ENCODE measurements around the gene PGAP2. TPM values are rescaled to one million over a fixed set of nuclear protein-coding genes. Genes with fewer than 3 reads are reported as not detected.
"Not testable (repeated sequence)": the region's sequence is repeated elsewhere in the genome, so short reads cannot be mapped to it uniquely, and the experiment has no call there.

PGAP2 gene
- polyA plus RNA-seq, 4 donors, result 32.8 to 54.7 (median 41.8) TPM

DNA sequence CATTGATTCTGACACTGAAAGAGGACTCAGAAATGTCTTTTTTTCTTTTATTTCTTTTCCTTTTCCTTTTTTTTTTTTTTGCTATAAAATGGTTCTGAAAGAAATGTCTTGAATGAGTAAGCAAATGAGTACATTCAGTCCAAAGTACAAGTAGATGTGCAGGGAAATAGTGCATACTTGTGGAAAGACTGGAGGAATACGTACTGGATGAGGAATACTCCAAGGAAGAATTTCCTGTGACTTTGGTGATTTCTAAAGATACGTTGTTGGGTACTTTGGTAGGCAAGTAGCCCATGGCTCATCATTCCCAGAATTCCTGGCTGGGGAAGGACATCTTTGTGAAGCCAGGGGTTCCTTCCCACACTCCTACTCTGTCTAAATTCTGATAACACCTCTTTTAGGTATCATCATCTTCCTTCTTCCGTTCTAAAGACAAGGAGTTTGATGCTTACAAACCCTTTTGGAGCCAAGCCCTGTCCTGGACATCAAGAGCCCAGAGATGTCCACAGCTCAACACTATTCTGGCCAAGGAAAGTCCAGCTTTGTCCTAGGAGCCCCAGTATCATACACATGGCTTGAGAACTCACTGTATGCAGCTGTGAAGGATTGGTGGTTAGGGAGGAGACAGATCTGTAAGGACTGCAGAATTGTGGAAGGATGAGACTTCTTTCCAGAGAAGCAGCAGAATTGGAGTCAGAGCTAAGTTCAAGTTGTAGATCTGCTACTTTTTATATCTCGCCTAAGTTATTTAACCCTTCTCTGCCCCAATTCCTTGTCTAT lies 6.2 kb upstream of the PGAP2 start:
- no peak for DNase-seq (ENCODE audit: low read depth in 4 of 4, low spot score in 2 of 4)

DNA sequence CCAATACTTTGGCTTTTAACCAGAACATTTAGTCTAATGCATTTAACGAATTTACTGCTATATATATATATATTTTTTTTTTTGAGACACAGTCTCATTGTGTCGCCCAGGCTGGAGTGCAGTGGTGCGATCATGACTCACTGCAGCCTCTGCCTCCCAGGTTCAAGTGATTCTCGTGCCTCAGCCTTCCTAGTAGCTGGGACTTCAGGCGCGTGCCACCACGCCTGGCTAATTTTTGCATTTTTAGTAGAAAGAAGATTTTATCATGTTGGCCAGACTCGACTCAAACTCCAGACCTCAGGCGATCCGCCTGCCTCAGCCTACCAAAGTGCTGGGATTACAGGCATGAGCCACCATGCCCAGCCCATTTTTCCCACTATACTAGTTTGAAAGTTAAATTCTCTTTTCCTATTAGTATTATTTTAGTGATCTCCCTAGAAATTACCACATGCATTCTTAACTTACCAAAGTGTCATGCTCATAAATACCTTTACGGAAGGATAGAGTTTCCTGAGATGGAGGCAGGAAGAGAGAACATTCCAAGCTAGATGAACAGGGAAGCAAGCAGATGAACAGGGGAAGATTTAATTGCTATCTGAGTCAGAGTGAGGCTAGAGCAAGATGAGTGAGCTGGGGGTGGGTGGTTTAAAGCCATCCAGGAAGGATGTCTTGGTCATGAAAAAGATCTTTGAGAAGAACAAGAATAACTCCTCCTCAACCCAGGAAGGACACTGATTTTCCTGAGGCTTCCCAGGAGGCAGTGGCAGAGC lies 4.4 kb upstream of the PGAP2 start:
- no peak for DNase-seq (ENCODE audit: low read depth in 4 of 4, low spot score in 2 of 4)

DNA sequence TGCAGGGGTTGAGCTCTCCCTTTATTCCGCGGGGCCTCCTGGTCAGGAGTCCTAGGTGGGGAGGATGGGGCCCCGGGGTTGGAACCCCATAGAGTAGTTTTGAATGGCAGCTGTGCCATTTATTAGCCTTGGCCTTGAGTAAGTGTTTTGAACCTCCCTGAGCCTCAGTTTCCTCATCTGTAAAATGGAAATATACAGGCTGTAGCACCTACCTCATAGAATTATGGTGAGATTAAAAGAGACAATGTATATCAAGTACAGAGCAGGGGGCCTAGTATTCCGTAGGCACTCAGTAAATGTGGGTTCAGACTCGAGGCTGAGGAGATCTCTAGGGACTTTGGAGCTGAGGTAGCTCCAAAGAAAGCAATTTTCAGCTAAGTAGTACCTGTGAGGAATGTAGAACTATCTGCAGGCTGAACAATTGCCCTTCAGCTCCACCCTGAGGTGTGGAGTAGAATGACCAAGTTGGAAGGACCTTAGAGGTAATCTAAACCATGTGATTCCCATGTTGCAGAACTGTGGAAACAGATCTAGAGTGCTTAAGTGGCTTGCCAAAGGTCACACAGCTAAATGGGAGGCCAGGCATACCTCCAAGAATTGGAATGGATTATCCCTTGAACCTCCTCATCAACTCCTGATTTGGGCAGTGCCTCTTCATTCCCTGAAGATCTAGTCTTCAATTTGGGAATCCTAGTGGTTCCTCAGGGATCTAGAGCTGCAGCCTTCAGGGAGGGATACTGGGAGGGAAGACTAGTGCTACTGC lies 682 bp downstream of the PGAP2 start:
- peak in 2 of 4 donors; percentile 24 to 39 for DNase-seq (ENCODE audit: low read depth in 4 of 4, low spot score in 2 of 4)

DNA sequence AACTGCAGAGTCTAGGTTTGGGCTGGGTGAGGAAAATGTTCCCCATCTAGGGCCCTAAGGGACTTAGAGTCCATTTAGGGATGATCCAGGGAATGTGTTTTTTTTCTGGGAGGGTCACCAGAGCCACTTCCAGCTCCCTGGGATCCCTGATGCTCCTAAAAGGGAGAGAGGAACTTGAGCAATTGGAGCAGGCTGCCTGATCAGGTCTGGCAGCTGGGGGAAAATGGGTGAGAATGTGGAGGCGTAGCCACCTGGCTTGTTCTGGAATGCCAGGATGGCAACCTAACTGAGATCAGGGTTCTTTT lies 1.2 kb downstream of the PGAP2 start:
- no peak for DNase-seq (ENCODE audit: low read depth in 4 of 4, low spot score in 2 of 4)

DNA sequence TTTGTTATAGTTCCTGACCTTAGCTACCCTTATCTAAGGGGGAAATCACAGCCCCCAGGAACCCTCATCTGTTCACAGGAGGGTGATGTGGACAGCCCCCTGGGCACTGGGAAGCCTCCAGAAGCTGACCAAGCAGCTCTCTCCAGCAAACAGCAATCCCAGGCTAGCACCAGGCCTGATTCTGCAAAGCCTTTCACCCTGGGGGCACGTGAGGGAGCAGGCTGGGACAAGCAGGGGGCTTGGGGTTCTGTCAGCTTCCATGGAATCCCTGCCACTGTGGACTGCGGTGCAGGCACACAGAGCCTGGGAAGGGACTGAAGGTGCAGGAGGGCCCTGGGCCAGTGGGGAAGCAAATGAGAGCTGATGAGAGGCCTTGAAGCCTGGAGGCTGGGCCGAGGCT lies 2.1 kb downstream of the PGAP2 start:
- no peak for DNase-seq (ENCODE audit: low read depth in 4 of 4, low spot score in 2 of 4)

DNA sequence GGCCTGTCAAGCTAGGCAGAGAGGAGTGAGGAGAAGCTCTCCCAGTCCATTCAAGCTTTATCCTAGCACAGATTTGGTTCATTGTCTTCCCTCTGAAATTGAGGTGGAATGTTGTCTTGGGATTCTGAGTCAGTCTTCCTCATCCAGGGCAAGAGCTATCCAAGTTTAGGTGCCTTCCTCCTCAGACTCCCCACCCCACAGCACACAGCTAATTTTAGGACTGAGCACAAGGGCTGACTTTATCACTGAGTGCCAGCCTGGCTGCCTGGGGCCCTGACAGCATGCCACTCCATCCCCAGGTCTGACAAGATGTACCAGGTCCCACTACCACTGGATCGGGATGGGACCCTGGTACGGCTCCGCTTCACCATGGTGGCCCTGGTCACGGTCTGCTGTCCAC lies 2.6 kb downstream of the PGAP2 start:
- no peak for DNase-seq (ENCODE audit: low read depth in 4 of 4, low spot score in 2 of 4)

DNA sequence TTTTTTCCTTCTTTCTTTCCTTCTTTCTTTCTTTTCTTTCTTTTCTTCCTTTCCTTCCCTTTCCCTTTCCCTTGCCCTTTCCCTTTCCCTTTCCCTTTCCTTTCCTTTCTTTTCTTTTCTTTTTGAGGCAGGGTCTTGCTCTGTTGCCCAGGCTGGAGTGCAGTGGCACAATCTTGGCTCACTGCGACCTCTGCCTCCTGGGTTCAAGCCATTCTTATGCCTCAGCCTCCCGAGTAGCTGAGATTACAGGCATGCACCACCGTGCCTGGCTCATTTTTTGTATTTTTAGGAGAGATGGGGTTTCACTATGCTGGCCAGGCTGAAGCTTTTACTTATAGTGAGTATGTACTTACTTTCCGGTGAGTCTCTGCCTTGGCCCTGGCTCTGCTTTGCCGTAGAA lies 6.5 kb downstream of the PGAP2 start:
- not testable (repeated sequence) for DNase-seq (ENCODE audit: low read depth in 4 of 4, low spot score in 2 of 4)

DNA sequence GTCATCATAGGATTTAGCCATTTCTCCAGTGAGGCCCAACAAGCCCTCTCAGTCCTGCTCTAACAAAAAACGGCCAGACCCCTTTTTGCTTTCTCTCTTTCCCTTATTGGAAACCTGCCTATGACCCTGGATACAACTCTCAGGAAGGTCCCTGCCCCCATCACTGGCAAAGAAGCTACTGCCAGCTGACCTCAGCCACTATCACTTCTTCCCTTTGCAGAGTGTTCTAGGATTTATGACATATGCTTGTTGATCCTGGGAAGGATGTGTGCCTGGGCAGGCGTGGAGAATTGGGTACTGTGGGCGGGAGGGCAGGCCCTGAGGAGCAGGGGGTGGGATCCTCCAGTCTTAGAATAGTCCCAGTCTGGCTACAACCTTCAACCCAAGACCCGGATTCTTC lies 7.5 kb downstream of the PGAP2 start:
- no peak for DNase-seq (ENCODE audit: low read depth in 4 of 4, low spot score in 2 of 4)

DNA sequence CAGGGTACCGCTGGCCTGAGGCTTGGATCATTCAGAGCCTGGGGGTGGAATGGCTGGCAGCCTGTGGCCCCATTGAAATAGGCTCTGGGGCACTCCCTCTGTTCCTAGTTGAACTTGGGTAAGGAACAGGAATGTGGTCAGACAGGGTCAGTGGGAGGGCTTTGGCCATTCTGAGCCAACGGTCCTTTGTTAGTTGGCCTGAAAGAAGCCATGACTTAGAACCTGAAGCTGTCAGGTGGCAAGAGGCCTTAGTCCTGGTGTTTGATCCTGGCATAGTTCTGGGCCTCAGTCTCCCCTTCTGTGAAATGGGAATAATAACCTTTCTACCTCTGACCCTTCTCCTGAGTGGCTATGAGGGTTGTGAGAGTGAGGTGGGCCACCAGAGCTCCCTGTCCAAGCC lies 8.3 kb downstream of the PGAP2 start:
- no peak for DNase-seq (ENCODE audit: low read depth in 4 of 4, low spot score in 2 of 4)

DNA sequence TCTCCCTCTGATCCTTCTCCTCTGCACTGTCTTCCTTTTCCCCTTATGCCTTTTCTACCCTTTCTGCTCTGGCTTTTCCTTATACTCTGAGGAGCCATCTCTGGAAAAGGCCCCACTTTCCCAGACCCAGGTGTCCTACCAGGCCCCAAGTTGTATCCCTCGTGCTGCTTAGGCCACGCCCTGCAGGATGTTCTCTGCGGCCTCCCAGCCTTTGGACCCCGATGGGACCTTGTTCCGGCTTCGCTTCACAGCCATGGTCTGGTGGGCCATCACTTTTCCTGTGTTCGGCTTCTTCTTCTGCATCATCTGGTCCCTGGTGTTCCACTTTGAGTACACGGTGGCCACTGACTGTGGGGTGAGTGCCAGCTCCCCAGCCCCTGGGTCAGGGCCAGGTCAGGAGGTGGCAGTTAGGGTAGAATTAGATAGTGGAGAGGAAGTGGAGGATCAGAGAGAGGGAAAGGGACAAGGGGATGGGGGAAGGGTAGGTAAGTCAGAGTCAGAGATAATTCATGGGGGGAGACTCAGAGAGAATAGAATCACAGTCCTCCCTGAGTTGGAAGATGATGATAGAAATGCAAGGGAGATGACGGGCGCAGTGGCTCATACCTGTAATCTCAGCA lies 8.9 kb downstream of the PGAP2 start:
- no peak for DNase-seq (ENCODE audit: low read depth in 4 of 4, low spot score in 2 of 4)

DNA sequence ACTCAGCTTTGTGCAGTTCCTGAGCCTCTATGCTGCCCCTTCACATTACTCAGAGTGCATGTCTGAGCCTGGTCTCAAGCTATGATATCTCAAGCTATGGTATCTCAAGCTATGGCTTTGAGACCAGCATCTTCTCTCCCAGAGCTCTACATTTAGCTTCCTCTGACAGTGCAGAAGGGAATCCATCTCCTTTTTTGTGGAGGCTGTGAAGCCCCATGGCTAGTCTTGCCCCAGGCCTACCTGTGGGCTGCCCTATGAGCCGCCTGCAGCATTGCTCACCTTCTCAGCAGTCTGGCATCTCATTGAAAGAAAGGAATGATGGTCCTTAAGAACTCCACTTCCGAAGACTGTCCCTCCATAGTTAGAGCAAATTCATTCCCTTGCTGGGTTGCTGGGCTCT lies 12.6 kb downstream of the PGAP2 start:
- no peak for DNase-seq (ENCODE audit: low read depth in 4 of 4, low spot score in 2 of 4)

DNA sequence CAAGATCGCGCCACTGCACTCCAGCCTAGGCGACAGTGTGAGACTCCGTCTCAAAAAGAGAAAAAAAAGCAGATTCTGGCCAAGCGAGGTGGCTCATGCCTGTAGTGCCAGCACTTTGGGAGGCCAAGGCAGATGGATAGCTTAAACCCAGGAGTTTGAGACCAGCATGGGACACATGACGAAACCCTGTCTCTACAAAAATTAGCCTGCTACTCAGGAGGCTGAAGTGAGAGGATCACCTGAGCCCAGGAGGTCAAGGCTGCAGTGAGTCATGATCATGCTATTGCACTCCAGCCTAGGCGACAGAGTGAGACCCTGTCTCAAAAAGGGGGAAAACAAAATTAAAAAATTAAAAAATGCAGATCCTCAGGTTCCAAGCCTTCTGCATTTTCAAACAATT lies 14.0 kb downstream of the PGAP2 start:
- no peak for DNase-seq (ENCODE audit: low read depth in 4 of 4, low spot score in 2 of 4)

DNA sequence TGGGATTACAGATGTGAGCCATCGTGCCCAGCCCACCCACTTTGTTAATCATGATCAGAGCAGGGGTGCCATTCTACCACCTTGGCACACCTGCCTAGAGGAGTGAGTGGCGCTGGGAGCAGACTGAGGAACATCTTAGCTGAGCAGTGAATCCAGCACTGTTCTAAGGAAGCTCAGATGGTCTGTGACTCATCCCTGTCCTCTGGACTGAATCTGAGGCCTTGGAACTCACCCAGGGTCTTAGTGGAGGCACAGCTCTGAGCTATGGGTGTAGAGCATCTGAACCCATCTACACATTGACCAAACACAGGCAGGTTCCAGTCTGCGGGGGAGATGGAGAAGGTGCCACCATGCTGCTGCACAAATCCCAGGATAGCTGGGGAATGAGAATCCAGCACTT lies 14.9 kb downstream of the PGAP2 start:
- DNase-seq (ENCODE audit: low read depth in 4 of 4, low spot score in 2 of 4), result no peak

DNA sequence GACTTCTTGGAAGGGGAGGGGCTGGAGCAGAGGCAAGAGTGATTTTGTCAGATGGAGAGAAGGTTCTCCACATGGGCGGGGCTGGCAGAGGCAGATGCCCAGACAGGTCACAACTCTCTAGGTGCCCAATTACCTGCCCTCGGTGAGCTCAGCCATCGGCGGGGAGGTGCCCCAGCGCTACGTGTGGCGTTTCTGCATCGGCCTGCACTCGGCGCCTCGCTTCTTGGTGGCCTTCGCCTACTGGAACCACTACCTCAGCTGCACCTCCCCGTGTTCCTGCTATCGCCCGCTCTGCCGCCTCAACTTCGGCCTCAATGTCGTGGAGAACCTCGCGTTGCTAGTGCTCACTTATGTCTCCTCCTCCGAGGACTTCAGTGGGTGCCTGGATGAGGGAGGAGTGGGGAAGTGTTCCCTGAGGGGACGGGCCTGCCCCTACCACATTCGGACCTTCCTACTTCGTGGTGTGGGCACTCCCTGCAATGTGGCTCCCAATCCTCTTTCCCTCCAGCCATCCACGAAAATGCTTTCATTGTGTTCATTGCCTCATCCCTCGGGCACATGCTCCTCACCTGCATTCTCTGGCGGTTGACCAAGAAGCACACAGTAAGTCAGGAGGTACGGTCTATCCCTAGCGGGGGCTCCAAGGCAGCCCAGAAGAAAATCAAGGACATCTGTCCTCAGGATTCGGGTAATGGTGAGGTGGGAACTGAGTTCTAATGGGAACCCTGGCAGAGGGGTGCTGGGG lies 15.6 kb downstream of the PGAP2 start:
- no peak for DNase-seq (ENCODE audit: low read depth in 4 of 4, low spot score in 2 of 4)

DNA sequence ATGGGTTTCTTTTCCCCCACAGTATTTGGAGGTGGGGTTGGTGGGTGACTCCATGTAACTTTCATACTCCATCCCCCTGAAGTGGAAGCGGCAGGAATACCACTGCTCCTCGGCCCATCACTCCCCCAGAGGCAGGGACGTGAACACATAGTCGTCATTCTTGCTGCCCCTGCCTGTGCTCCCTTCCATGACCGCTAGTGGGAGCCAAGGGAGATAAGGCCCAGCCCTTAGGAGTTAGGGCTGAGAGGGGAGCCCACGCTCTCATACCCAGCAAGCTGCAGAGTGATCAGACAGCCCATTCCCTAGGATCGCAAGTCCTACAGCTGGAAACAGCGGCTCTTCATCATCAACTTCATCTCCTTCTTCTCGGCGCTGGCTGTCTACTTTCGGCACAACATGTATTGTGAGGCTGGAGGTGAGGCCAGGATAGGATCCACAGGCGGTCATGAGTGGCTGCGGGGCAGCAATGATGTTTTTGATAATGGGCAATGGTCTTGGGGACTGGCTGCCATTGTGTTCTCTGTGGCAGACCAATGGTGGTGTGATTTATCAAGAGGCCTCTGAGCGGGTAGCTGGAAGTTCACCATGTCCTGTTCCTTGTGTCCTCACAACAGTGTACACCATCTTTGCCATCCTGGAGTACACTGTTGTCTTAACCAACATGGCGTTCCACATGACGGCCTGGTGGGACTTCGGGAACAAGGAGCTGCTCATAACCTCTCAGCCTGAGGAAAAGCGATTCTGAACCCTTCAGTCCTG lies 16.5 kb downstream of the PGAP2 start:
- DNase-seq (ENCODE audit: low read depth in 4 of 4, low spot score in 2 of 4), result no peak

DNA sequence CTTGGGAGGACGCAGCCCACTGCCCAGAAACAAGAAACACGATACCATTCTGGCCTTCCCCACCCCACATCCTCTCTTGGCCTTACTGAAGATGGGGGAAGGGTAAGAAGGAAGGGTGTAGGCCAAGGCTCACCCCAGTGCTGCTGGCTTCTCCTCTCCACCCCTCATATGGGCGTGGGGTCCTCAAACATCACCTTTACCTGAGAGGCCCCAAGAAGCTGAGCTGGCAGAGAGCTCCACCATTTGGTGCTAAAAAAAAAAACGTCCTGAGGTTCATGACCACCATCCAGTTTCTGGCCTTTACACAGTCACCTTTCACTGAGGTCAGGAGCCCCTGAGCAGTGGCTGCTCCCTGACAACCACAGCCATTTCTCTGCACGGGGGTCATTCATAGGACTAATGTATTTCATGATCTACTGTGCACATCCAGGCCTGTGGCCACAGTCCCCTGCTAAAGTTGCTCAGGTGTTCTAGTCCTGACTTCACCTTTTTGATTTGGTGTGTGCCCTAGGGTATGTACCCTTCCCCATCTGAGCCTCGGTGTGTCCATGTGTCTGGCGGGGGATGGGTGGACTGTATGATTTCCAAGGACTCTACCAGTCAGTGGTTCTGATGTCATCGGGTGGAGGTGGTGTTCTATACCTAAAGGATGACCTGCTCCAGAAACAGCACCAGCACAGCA lies 17.3 kb downstream of the PGAP2 start:
- no peak for DNase-seq (ENCODE audit: low read depth in 4 of 4, low spot score in 2 of 4)

DNA sequence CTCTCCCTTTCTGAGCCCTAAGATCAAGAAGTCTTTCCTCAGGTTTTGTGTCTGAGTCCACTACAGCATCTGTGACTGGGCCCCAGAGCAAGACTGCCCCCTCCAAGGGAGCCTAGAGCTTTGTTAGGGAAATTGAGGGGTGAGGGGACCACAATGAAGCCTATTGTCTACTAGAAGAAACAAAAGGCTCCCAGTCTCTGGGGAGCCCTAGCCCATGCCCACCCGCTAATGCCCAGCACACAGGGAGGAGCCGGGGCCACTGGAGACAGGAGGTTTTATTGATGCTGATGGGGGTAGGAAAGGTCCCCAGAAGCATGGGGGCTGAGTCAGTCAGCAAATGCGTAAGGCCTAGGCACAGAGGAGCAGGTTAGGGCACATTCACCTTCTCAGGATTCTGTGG lies 18.4 kb downstream of the PGAP2 start:
- no peak for DNase-seq (ENCODE audit: low read depth in 4 of 4, low spot score in 2 of 4)

DNA sequence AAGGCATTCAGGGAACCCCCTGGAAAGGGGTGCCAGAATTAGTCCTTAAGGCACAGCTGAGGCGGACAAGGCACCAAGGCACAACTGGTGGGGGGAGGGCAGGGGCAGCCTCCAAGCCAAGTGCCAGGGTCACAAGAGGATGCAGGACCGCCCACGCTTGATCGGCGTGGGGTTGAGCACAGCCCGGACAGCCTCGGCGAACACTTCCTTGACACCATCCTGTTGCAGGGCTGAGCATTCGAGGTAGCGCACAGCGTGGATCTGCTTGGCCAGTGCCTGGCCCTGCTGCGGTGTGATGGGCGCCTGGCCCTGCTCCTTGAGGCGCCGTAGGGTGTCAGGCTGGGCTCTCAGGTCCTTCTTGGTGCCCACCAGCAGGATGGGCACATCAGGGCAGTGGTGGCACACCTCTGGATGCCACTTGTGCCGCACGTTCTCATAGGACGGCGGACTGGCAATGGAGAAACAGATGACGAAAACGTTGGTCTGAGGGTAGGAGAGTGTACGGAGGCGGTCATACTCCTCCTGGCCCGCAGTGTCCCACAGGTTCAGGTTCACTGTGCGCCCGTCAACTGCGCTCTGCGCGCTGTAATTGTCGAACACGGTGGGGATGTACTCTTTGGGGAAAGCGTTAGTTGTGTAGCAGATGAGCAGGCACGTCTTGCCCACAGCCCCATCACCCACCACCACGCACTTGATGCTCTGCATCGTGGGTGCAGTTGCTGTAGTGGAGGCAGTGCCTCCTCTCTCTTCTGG lies 19.2 kb downstream of the PGAP2 start:
- no peak for DNase-seq (ENCODE audit: low read depth in 4 of 4, low spot score in 2 of 4)

DNA sequence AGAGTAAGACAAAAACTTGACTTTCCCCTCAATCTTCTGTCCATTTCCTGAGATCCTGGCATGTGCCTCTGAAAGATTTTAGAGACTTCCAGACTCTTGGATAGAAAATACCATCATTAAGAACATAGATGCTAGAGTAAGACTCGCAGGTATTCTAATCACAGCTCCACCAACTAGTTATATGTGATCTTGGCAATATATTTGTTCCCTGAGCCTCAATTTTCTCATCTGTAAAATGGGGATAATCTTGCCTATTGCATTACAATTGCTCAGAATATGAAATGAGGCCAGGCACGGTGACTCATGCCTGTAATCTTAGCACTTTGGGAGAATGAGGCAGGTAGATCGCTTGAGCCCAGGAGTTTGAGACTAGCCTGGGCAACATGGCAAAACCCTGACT lies 21.7 kb downstream of the PGAP2 start:
- DNase-seq (ENCODE audit: low read depth in 4 of 4, low spot score in 2 of 4), result no peak

Data from left renal cortex interstitium (tissue), 4 donors.